RCC 7860 (cell line): ENCODE data around the gene SEZ6L.
A peak's percentile ranks its signal among the peaks of the same experiment; 100 is the strongest.

ENCODE experiments used
- DNase-seq: peaks from one replicate; pipeline ENCODE4 v3.0.0-alpha.2; 2015; ENCODE audit warnings: low spot score
- FAIRE-seq: peaks from 2 replicates; lab custom pipeline; 2012; peaks lifted over from hg19 to GRCh38; lab: Jason Lieb, UNC

The SEZ6L gene

DNA sequence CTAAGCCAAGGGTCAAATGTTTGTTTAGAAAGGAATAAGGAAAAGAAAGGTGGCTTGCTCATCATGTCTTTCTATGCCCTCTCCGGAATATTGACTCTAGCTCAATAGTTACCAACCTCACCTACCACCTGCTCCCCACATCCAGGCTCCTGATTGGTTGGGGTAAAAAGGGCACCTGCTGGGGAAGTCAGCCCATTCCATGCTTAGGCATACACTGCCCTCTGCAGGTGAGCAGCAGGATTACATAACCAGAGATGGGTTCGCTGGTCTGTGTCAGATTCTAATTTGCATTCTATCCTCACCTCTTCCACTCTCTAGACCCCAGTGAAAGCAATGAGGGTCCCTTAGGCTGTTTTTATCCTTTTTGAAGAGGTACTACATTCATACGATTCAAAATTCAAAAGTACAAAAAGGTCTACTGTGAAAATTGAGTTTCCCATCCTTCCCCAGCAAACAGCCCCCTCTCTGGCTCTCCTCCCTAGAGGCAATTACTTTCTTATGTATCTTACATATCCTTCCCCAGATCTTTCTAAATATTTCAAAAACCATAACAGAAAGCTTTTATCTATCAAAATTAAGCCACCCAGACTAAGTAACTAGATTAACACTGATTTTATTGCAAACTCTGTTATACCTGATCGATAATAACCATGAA, 161.8 kb downstream of the SEZ6L start:
- DNase-seq, result peak; percentile 35
- FAIRE-seq, result peak; percentile 26

DNA sequence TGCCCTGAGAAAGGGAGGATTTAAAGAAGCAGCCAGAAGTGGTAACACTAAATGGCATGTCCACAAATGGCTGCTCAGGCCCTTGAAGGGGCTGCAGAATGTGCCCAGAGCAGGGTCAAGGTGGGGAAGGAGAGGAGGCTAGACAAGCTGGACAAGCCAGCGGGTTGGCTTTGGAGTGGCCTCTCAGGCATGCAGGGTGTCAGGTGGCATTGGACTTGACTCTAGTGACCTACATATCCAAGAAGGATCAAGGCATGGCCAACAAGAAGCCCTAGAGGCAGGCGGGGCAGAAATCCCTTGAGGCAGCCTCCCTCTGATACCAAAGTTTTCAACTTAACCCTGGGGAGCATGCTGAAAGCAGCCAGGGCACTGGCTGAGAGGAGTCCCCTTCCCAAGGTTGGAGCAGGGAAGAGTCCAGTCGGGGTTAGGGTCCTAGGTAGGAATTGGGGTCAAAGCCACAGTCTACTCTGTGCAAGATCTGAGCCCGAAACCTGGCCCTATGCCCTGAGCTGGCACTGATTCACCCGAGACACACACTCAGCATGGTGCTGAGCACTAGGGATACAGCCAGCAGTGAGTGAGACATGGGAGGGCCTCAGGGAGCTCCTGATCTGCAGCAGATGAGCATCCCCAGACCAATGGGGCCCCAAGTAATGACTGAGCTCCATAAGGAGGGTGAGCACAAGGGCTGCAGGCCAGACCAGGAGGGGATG, 164.0 kb downstream of the SEZ6L start:
- DNase-seq (no peak), FAIRE-seq (no peak)

DNA sequence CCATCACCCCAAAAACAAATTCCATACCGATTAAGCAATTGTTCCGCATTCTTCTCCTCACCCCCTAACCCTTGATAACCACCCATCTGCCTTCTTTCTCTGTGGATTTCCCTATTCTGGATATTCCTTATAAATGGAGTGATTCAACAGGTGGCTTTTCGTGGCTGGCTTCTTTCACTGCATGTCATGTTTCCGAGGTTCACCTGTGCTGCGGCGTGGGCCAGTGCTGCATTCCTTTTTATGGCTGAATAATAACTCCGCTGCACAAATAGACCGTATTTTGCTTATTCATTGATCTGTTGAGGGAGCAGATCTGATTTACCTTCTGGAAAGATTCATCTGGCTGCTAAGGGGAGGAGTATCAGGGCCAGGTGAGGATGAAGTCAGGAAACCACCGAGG, 165.0 kb downstream of the SEZ6L start:
- FAIRE-seq, result no peak

DNA sequence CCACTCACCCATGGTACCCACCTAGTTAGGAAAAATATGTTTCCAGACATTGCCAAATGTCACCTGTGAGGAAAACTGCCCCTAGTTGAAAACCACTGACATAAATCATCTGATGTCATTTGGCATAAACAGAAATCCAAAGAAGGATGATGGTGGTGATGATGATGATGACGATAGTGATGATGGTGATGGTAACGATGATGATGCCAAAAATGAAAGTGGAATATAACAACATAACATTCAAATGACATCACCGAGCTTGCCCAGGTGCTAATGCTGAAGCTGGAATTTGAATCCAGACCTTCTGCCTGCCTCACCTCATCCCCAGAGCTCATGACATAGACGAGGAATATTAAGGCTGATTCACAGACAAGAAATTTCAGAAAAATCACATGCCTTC, 167.5 kb downstream of the SEZ6L start:
- FAIRE-seq (no peak), DNase-seq (no peak)

More for the DNA sequence above, 165.0 kb downstream of the SEZ6L start:
- DNase-seq, result no peak

DNA sequence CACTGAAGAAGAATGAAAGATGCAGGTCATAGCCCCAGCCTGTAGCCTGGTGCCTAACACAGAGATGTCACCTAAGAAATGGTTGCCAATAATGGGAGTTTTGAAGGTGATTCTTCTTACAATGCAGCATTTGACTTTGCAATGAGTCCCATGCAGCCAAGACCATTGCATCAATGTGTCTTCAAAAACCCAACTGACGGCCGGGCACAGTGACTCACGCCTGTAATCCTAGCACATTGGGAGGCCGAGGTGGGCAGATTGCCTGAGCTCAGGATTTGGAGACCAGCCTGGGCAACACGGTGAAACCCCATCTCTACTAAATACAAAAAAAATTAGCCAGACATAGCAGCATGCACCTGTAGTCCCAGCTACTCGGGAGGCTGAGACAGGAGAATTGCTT, 170.5 kb downstream of the SEZ6L start:
- FAIRE-seq (no peak), DNase-seq (no peak)

DNA sequence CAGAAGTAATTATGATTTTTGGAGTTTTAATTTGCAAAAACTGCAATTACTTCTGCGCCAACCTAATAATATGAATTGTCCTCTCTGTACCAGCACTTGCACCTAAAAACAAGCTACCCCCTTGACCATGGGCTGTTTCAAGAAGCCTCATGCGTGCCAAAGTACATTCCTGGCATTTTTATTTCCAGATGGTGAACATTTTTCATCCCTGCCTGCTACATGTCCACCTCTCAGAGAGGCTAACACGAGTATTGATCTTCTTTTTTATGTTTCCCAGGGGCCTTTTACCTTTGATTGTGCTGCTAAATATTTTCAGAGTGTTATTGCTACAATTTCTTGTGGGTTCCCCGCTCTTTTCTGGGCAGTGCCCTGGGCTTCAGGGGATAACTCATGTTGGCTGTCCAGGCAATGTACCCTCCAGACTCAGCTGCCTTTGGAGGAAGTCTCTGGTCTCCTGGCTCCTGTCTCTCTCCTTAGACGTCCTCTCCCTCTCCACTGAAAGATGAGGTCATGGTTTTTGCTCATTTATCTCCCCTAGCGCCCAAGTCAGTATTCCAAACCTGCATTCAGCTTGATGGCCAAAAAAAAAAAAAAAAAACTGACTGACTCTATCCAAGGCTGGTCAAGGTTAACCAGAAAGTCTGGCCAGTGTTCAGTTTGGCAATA, 173.6 kb downstream of the SEZ6L start:
- DNase-seq (no peak), FAIRE-seq (no peak)

DNA sequence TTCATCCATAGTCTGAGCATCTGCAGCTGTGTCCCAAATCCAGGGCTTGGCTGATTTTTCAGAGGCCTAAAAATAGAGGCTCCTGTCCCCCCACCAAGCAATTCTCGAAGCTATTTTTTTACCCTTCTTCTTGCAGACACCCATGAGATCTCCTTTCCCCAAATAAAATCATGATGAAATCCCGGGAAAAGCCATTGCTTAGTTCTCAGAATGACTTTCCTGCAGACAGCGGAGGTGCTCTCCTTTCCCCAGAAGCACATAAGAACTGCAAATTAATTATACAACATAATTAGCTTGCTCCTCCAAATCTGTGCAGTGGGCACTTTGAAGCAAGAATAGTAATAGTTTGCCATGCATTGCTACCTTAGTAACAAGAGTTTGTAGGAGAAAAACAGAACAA, 176.2 kb downstream of the SEZ6L start:
- DNase-seq, result no peak
- FAIRE-seq, result no peak

DNA sequence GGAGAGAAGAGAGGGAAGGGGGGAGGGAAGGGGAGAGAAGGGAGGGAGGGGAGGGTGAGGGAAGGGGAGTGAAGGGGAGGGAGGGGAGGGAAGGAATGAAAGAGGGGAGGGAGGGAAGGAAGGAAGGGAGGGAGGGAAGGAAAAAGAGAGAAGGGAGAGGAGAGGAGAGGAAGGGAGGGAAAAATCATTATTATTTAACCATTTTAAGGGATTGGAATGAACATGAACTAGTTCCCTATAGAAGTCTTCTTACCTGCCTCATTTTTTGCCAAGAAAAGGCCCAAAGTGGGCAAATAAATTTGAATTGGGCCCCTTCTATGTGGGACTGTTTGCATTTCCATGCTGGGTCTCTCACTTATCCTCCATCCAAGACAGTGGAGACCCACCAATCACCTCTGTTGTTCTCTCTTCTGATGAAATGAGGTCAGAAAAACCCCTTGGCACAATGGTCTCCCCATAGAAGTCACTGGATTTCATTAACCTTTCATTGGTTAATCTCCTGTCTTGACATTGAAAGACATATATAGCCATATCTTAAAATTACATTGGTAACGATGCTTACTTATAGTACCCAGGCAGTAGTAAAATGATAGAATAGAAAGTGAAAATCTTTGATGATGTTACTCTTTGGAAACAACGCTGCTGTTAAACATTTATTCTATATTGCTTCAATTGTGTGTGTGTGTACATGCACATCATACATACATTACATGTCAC, 179.7 kb downstream of the SEZ6L start:
- FAIRE-seq (no peak), DNase-seq (no peak)

DNA sequence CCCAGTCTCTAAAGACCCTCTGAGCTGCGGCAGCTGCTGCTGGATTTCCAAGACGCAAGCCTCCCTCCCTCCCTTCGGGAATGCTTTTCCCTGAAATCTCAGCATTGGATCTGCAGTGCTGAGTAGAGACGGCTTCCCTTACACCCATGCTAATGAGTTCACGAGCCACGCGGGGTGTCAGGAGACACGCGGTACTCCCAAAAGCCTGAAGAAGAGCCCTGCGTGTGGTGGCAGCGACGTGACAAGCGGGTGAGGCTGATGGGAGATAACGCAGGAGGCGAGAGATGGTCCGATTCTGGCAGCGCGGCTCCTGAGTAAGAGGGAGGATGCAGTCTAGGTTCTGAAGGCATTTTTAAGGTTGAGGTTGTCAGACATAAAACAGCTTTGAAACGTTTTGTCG, 185.4 kb downstream of the SEZ6L start:
- no peak for DNase-seq
- FAIRE-seq, result no peak

DNA sequence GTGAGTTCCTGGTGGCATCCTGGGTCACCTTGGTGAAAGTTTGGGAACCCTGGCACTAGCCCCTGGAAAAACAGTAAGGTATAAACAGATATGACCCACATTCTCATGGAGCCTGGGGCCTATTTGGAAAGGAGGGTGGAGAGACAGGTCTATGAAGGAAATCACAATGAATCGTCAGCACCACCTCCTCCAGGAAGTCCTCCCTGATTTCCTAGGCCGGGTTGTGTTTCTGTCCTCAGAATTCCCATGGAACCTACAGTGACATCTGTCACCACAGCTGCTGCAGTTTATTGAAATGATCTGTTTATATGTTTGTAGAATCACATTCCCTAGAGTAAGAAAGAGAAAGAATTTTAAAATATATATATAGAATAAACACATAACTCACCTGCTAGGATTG, 188.0 kb downstream of the SEZ6L start:
- DNase-seq (no peak), FAIRE-seq (no peak)

DNA sequence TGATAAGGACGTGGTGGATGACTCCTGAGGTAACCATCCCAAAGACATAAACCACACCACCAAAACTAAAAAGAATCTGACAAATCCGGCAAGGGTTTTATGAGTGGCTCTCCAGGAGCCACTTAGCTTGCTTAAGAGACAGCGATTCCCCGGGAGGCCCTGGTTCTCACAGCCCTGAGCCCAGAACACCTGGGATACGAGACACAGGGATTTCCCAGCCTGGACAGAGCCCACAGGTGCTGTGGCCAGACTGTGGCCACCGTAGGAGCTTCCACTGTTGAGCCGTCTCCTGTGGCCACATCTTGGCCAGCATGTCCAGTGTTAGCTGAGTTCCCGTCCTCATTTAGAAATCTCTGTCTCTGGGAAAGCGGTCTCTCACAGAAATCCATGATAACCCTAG, 188.6 kb downstream of the SEZ6L start:
- FAIRE-seq (no peak), DNase-seq (no peak)

DNA sequence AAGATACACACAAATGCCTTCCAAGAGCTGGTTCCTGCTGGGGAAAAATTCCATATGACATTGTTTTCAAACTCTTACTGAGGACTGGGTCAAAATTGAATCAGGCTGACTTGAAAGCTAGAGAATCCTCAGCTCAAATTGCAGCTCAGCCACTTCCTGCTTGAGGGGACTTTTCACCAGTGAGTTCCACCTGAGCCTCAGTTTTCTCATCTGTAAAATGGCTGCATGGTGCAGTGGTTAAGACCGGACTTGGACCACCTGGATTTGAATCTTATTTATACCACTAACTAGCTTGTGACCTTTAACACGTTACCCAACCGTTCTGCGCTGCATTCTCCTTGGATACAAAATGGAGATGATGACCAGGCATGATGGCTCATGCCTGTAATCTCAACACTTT, 189.9 kb downstream of the SEZ6L start:
- no peak for FAIRE-seq
- no peak for DNase-seq

DNA sequence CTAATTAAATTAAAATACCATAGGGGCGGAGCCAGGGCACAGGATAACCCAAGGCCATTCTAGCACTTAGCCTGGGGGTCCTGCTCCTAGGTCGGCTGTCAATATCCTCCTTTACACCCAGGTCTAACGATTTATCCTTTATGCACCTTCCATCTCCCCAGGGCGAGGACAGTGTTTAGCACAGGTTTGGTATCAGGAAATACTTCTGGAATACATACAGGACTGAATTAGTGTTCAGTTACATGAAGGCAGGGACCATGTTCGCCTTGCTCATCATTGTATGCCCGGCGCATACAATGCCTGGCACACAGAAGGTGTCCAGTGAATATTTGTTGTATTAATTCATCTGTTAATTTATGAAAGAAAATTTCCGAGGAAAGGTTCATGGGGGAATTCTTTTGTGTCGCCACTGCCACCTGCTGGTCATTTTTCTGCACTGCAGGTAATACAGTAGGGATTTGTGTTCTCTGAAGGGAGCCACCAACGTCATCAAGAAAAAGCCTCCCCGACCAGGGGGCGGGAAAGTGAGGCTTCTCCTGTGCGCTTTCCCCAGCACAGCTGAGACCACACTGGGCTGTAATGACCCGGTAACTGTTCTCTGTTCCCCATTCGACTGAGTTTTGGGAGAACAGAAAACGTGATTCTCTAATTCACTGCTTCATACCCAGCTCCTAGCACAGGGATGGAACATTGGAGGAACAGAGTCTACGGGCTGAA, 191.1 kb downstream of the SEZ6L start:
- peak; percentile 43 for DNase-seq
- FAIRE-seq, result peak; percentile 29

DNA sequence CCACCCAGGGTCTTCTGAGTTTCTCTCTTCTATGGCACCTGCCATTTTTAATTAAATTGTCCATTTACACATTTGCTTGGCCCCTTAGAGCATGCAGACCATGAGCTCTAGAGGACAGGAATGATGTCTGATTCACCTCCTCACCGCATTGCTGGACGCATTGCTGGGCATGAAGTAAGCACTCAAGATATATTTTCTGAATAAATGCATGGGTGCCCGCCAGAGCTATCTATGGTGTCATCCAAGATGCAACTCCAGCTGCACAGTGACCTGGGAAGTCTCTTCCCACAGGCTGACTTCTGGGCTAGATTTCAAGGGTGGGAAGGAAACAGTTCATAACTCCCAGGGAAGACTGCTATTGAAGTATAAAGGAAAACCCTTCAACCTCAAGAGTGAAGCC, 193.2 kb downstream of the SEZ6L start:
- peak; percentile 66 for DNase-seq
- FAIRE-seq, result peak; percentile 68

DNA sequence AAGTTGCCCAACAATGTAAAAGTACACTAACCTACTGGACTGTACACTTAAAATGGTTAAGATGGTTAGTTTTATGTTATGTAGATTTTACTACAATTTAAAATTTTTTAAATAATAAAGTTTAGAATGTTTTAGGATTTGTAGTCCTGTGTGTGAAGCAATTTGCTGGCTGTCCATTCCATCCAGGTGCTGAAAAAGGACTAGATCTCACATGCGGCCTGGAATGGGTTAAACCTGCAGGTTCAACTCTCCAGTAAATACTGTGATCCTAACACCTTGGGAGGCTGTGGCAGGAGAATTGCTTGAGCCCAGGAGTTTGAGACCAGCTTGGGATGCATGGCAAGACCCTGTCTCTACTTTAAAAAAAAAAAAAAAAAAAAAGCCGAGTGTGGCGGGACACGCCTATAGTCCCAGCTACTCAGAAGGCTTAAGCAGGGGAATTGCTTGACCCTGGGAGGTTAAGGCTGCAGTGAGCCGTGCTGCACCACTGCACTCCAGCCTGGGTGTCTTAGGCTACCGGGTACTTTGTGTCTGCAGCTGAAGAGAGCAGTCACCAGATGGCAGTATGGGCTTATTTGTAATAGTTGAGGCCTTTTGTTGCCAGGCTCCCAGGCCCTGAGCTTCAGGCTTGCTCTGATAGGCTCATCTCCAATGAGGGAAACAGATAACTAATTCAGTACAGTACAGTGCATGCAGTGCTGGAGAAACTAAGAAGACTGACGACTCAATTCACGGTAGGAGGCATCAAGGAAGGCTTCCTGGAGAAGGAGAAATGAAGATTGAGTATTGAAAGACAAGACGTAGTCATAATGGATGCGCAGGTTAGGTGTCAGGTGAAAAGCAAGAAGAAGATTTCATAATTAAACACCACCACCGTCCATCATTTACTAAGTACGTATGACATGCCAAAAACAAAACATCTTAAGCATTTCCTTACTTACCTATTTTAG, 195.1 kb downstream of the SEZ6L start:
- DNase-seq, result peak; percentile 82
- FAIRE-seq, result peak; percentile 77

DNA sequence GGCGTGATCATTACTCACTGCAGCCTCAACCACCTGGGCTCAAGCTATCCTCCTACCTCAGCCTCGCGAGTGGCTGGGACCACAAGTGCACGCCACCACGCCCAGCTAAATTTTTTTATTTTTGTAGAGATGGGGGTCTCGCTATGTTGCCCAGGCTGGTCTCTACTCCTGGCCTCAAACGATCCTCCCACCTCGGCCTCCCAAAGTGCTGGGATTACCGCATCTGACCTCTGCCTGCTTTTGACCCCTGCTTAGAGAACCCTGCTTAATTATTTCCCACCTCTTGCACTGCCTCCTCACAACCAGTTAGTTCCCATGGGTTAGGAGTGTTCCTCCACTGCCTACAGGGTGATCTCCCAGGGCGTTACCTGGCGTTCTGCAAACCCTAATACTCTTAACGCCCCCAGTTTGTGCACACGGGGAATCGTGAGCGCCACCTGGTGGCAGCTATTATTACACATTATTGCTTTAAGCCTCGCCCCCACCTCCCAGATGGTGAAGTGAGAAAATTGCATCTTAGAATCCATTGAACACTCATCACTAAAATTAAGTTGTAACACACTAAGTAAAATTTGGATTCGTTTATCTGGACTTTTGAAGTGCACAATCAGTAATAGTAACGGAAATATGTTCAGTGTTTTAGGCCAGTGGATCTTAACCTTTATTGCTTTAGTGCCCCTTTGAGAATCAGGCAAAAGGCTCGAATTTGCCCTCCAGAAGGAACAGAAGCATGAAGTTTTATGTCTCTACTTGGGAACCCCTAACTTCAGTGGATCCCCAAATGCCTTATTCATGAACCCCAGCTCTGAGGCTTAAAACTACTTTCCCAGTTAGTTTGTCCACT, 198.4 kb downstream of the SEZ6L start:
- FAIRE-seq (no peak), DNase-seq (no peak)

DNA sequence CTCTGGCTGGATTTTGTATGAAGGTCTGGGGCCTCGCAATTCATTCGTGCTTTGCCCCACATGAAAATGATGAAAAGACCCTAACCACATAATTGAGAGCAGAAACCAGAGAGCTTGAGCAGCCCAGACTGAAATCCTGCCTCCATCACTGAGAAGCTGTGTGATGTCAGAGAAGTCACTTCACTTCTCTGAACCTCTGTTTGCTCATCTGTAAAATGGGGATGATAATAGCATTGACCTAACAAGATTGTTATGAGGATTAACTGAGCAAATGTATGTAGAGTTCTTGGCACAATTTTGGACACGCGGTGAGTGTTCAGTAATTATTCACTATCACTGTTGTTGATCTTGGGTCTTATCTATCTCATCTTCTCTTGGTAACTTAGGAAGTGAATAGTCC, 203.6 kb downstream of the SEZ6L start:
- DNase-seq, result no peak
- no peak for FAIRE-seq

DNA sequence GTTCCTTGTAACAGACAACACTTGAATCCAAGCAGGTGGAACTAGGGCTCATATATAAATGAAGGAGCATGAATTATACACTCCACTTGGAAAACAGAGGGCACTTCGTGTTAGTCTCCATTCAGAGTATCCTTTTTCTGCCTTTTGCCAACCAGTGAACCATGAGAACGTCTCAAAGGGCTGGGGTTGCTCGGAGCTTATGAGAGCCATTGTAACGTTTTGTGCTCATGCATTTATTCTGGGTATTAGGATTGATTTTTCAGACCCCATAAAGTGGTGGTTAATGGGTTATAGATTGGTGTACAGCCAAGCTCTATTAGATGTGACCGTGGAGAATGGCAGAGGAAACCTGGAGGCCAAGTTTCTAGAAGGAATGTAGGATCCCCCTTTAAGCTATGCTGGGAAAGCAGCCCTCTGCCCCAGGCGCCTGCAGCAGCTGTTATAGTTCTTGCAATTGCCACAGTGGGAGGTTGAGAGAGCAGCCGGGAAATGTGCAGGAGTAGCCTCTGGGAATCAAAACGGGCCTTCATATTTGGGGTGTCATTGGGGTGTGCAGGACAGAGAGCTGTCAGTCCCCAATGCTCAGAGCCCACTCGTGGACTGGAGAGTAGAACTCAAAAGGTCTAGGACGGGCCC, 205.2 kb downstream of the SEZ6L start:
- FAIRE-seq (no peak), DNase-seq (no peak)
